Left forelimb (tissue), 1 donor: ENCODE measurements around the gene SLC7A6.

Source experiments
- DNase-seq: peaks from one replicate; pipeline ENCODE4 v3.0.0-alpha.2; 2018; ENCODE audit warnings: low spot score

SLC7A6 gene

DNA sequence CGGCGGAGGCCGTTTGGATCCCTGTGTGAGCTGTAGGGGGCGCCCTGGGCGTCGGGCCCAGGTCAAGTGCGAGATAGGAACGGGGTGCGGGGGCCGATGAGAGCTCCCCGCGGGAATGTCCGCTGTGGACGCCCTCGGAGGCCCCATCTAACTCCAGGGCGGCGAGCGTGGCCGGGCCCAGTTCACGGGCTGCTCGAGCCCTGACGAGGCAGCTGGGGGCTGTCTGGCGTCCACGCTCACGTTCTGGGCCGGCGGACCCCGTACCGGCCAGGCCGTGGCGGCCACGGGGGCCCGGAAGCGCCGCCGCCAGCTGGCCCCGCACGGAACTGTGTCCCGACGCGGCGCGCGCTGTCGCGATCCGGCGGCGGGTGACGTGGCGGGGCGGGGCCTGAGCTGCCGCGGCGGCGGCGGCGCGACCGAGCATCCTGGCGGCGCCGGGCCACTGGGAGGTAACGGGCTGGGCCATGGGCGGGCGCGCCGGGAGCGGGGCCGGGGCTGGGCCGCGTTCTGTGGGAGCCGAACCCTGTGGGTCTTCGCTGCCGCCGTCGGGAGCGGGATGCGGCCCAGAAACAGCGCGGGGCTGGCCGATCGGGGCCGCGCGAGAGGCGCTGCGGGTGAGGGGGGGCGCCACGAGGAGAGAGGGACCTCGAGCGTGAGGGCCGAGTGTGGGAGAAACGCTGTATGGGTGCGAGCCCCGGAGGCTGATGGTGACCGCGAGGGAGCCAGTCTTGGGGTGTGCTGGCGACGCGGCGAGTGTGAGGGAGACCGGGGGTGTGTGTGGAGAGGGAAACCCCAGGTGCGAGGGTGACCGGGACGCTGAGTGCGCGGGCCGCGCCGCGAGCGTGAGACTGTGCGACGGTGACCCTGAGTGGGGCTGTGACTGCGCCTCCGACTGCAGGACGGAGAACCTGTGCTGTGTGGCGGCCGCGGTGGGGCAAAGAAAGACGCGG is at the start of gene SLC7A6:
TSS of gene SLC7A6 (plus strand) at position 399 of the 950 bp plus-strand sequence. CDS start 10,201 bp downstream, outside the sequence.
- DNase-seq: peak; percentile 82

GRCh38 chr16:68214726-68215125 is 49.6 kb upstream of the SLC7A6 start:
- no peak for DNase-seq

DNA sequence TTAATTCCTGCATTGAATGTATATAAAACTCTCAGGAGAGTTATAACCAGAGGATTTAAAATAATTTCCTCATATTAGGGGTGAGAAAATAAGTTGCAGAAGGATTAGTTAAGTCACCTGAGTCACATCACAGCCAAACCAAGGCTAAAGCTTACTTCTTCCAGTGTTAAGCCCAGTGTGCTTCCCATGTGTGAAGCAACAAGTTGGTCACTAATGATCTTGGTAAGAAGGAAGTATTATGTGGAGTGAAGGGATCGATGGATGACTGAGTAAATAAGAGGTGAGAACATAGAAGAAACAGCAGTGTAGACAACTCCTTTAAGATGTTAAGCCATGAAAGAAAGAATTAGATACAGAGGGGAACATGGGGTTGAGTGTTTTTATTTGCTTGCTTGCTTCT is 49.0 kb upstream of the SLC7A6 start:
- no peak for DNase-seq

DNA sequence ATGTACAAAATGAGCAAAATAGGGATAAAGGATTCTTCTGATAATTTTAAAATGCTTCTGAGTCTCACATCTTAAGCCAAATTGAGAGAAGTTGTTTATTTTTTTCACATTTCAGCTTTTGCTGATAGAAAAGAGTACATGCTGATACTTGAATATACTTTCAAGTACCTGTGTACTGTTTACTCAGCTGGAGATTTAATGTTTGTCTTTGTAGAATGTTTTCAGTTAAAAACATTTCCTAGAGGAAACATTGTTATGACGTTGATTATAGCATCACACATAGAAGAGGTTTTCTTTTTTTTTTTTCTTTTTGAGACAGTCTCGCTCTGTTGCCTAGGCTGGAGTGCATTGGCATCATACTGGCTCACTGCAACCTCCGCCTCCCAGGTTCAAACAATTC is 48.1 kb upstream of the SLC7A6 start:
- no peak for DNase-seq

GRCh38 chr16:68217506-68217905 is 46.8 kb upstream of the SLC7A6 start:
- DNase-seq: no peak

DNA sequence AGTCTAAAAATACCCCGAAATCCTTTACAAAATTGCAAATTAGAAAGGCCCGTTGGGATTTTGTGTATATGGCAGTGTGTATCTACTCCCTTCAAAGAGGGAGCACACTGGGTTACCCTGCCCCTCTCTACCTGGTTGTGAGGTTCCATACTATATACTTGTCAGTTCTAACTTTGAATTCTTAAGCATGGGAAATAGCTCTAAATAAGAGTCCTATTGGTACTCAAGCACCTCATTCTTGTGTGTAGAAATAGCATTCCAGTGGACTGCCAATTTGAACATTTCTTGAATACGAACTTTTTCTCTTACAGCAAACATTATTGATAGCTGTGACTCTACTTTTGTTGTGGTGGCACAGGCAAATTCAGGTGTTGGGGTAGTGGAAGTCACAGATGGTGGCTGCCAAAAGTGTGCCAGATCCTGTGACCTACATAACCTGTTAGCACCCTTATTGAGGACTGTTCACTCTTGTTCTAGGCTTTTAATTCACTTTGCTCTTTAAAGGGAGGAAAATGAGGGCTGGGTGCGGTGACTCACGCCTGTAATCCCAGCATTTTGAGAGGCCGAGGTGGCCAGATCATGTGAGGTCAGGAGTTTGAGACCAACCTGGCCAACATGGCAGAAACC is 44.5 kb upstream of the SLC7A6 start:
- no peak for DNase-seq

DNA sequence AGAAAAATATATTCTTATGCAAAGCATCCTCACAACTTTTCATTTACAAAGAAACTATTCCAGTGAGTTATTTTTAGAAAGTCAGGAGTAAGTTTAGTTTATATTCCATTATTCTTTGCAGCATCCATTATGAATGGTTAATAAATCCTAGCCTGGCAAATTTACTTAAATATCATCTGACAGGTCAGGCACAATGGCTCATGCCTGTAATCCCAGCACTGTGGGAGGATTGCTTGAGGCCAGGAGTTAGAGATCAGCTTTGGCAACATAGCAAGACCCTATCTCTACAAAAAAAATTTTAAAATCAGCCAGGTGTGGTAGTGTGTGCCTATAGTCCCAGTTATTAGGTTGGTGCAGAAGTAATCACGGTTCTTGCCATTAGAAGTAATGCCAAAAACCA is 41.3 kb upstream of the SLC7A6 start:
- DNase-seq: no peak

- DNase-seq: no peak
These were observed 38.2 kb upstream of the SLC7A6 start for GRCh38 chr16:68226116-68226515.

GRCh38 chr16:68227183-68227793 is 37.0 kb upstream of the SLC7A6 start:
- no peak for DNase-seq

DNA sequence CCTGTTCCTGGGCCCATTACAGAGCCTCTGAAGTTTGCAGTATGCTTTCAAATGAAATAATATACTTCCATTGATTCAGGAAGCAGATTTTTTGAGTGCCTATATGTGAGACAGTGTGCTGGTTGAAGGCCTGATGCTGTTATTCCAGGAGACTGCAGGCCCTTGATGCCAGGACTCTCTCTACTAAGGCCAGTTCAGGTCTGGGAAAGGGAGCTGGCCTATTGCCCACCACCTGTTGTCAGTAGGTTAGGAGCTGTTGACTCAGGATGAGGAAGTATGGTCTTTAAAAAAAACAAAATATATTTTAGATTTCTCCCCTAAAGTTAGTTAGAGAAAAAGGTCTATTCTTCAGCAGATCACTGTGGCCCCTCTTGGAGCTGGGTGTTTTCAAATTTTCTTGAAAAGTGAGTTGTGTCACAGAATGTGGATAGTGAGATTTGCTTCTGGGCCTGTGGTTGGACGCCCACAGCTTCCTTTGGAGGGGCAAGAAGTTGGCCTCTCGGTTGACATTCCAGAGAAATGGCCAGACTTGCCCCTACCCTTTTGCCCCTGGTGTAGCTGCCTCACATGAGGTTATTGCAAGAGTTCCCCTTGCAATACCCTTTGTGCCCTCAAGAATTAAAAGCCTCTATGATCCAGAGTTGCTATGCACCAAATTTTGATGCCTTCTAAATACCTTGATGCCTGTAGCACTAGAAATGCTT is 36.3 kb upstream of the SLC7A6 start:
- no peak for DNase-seq

DNA sequence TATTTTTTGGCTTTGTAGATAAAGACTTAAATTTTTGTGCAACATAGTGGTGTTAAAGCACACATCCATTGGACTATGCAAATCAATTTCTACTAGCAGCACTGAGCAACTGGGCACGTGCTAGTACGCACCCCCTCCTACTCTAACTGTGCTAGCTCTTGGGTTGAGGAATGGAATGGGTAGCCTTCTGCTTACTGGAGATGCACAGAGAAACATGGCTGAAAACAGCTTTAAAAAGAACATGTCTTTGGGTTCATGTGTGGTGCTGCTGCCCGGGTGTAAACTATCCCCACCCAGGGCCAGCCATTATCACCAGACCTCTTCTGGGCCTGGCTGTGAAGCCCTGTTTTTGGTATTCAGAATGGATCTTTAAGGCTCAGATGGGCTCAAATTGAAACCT is 35.7 kb upstream of the SLC7A6 start:
- no peak for DNase-seq

- DNase-seq: no peak
These were observed 34.7 kb upstream of the SLC7A6 start for GRCh38 chr16:68229431-68230175.

GRCh38 chr16:68230176-68230571 is 34.2 kb upstream of the SLC7A6 start:
- DNase-seq: no peak

GRCh38 chr16:68230956-68231355 is 33.4 kb upstream of the SLC7A6 start:
- no peak for DNase-seq

DNA sequence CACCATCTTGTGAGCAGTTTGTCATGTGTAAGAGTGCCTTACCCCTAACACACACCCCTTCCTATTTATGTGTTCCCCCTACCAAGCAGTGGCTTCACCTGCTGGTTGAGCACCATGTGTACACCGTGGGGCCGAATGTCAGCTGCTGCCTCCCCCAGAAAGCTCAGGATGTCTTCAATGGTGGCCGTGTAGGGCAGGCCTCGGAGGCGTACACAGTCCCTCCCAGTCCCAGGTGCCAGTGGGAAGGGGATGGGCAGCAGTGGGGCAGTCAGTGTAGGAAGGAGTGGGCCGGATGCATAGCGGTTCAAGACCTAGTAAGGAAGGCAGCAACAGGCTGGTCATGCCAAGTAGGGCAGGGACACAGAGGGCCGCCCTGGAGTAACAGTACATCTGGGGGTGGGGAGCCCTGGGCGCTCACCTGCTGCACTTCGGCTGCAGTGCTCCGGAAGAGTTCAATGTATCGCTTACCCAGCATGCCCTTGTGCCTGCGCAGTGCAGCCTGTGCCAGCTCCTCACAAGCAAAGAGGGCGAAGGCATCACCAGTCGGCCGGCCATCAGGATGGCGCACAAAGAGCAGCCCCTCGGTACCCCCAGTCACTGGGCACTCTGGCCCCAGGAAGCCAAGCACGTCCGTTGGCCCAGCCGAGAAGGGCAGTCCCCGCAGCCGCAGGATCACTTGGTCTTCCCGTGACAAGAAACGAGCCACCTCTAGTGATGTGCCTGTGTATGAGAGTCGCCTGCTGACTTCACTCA is 32.8 kb upstream of the SLC7A6 start:
- DNase-seq: no peak

GRCh38 chr16:68232335-68232734 is 32.0 kb upstream of the SLC7A6 start:
- DNase-seq: no peak

DNA sequence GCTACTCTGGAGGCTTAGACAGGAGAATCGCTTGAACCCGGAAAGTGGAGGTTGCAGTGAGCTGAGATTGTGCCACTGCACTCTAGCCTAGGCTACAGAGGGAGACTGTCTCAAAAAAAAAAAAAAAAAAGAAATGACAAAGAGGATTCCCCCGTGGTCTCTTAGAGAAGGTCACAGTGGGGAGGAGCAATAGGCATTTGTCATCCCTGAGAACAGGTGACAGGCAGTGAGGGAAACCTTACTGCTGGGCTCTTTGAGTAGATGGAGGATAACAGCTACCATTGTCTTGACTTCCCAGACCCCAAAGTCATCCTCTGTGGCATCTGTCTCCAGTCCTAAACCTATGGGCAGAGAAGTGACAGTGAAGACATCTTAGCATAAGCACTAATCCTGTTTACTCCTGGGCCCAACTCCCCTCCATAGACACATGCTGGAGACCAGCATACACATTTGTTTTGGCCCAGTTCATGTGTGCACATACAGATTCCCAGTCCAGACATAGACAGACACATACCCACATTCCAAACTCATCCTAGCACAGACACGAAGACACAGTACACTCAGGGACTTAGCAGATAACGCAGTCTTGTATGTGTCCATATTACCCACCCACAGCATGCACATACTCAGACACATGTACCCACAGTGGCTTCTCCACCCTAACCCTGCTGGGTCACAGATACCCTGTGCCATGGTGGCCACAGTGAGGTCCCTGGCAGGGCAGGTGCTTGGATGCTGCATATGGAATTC is 31.1 kb upstream of the SLC7A6 start:
- no peak for DNase-seq

GRCh38 chr16:68233835-68234187 is 30.5 kb upstream of the SLC7A6 start:
- DNase-seq: no peak

GRCh38 chr16:68234188-68235107 is 29.9 kb upstream of the SLC7A6 start:
- no peak for DNase-seq
